Measurements from ENCODE around the gene LMOD3.

LMOD3 gene

DNA sequence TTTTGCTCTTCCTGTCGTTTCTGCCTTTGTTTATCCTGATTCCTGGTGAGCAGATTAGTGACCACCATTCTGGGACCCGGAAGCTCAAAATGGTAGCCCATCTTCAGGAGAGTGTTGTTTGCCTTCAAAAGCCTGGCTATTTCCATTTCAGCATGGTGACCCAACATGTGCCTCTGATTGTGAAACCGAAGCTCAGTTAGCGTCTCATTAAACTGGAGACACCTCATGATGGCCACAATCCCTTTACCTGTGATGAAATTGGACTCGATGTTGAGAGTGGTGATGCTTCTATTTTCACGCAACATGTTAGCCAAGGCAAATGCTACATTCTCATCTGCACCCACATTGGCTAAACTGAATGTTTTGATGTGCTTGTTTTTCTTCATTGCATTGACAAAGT, 3.3 kb downstream of the LMOD3 start:
- Mint-ChIP-seq H3K27ac (no peak overlapping the region), H3K9me3 (no peaks in the 10 kb centered on the region), H3K4me3 (no peak overlapping the region), H3K27me3 (no peaks in the 10 kb centered on the region), H3K36me3 (ENCODE audit: insufficient read depth) (no peaks in the 10 kb centered on the region), H3K4me1 (ENCODE audit: low read depth in 2 of 2) (no peaks in the 10 kb centered on the region)
- ATAC-seq (replicated peaks): no peak
- DNase-seq: no peak

DNA sequence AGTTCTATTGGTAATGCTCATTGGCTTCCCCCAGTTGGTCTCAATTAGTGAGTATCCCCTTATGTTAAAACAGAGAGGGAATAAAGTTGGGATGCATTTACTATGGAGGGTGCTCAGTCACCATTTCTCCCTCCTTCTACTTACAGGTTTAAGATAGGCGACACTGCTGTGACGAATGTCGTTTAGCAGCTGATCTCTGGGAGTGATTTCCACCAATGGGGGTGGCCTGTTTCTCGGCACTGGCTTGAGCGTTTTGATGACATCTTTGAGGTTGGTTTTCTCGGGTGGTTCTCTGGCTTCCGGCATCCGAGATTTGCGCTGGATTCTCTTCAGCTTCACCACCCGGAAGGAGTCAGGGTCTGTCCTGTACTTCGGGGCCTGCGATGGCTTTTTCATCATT, 3.8 kb downstream of the LMOD3 start:
- DNase-seq (no peak), ATAC-seq (replicated peaks) (no peak)
- Mint-ChIP-seq H3K9me3 (no peaks in the 10 kb centered on the region), H3K27me3 (no peaks in the 10 kb centered on the region), H3K36me3 (ENCODE audit: insufficient read depth) (no peaks in the 10 kb centered on the region), H3K27ac (no peak overlapping the region), H3K4me3 (no peak overlapping the region), H3K4me1 (ENCODE audit: low read depth in 2 of 2) (peaks cover 0 to 3% of the 10 kb centered on the region in 2 donors)

DNA sequence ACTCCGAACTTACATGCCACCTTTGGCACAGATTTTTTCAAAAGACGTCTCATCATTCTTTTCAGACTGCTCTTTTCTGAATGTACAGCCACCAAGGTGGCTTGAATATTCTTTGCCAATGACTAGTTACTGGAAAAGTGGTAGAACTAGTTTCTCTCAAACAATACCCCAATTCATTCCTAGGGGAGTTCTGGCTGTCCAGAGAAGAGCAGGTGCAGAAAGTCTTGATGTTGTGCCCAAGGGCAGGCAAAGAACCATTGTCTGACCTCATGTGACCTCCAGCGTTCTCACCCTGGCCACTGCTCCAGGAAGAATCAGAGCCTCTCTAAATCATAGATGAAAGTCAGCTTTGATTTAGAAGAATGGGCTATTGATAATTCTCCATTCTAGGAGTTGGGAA, 5.5 kb downstream of the LMOD3 start:
- Mint-ChIP-seq H3K27me3 (no peaks in the 10 kb centered on the region), H3K4me3 (no peak overlapping the region), H3K27ac (no peak overlapping the region), H3K4me1 (ENCODE audit: low read depth in 2 of 2) (peaks cover 0 to 8% of the 10 kb centered on the region in 2 donors), H3K9me3 (no peaks in the 10 kb centered on the region), H3K36me3 (ENCODE audit: insufficient read depth) (no peaks in the 10 kb centered on the region)
- DNase-seq (no peak), ATAC-seq (replicated peaks) (no peak)

DNA sequence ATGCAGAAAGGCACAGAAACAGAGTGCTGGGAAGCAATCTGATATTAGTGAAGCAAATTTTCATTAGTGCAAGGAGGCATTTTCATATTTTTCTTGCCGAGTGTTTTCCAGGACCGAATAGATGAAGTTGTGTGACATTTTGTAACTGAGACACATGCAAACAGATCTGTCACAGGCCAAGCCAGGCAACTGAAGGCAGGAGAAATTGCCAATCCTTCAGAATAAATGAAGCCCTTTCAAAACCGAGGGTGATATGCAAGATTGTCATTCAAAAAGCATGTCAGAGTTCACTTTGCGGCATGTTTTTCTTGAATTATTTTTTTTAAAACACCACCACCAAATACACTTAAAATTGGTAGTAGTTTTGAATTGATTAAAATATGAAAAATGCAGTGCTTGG, 6.2 kb downstream of the LMOD3 start:
- Mint-ChIP-seq H3K27ac (no peak overlapping the region), H3K36me3 (ENCODE audit: insufficient read depth) (no peaks in the 10 kb centered on the region), H3K4me1 (ENCODE audit: low read depth in 2 of 2) (peaks cover 0 to 8% of the 10 kb centered on the region in 2 donors), H3K27me3 (no peaks in the 10 kb centered on the region), H3K4me3 (no peak overlapping the region), H3K9me3 (no peaks in the 10 kb centered on the region)
- ATAC-seq (replicated peaks) (no peak), DNase-seq (no peak)

DNA sequence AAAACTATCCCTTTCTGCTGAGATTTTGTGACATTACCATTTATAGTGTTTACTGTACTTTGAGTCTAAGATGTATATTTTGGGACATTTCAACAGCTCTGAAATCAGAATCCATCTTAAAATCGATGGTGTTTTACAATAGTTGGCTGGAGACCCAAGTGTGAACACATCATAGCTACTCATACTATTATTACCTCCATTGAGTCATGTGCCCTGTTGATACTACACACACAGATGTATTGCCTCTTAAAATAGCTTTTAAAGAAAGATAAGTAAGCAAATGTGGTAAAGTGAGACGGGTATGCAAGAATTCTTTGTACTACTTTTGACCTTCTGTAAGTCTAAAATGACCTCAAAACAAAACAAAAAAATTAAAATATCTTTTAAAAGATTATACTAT, 6.7 kb downstream of the LMOD3 start:
- Mint-ChIP-seq H3K27ac (no peak overlapping the region), H3K27me3 (no peaks in the 10 kb centered on the region), H3K9me3 (no peaks in the 10 kb centered on the region), H3K36me3 (ENCODE audit: insufficient read depth) (no peaks in the 10 kb centered on the region), H3K4me3 (no peak overlapping the region), H3K4me1 (ENCODE audit: low read depth in 2 of 2) (peaks cover 0 to 8% of the 10 kb centered on the region in 2 donors)
- DNase-seq: no peak
- no peak for ATAC-seq (replicated peaks)

DNA sequence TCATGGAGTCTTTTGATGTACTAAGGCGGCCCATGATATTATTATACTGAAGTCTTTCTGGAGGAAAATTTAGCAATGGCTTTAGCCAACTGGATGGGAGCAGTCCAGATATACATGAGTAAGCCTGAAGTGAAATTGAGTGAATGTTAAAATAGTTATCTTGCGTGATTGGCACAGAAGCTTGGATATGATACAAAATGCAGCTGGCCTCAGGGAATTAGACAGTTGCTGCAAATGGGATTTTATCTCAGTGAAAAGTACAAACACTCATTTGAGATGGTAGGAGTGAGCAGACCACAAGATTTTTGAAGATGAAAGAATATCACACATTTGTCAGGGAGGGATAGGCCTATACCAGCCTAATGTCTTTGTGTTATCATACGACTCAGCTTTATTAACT, 8.9 kb downstream of the LMOD3 start:
- ATAC-seq (replicated peaks) (no peak), DNase-seq (no peak)
- Mint-ChIP-seq H3K4me3 (no peak overlapping the region), H3K36me3 (ENCODE audit: insufficient read depth) (no peaks in the 10 kb centered on the region), H3K27me3 (no peaks in the 10 kb centered on the region), H3K4me1 (ENCODE audit: low read depth in 2 of 2) (peaks cover 0 to 8% of the 10 kb centered on the region in 2 donors), H3K9me3 (no peaks in the 10 kb centered on the region), H3K27ac (no peak overlapping the region)

DNA sequence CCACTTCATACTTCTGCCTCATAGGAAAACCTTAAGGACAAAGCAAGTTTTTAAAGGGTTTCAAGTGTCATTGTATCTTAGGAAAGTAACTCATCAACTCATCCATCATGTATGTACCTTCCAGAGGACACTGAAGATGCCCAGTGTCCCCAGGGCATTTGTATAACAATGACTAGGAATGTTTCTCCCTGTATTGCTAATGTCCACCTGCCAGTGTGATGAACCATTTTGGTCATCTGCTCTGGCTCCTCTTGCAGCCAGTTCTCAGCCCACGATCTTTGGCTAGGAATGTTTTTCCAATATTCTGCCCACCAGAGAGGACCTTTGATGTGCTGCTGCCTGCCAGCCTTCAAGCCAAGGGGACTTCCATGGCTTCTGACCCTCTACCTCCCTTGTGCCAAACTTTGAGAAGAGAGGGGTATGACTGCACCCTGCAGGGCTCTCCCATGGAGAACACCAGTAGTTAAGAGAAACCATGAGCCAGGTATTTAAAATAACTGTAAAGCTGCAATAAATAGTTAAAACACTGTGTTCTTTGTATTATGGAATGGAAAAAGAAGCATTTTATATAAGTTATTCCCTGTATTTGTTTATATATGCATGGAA, 11.4 kb downstream of the LMOD3 start:
- no peak for DNase-seq
- Mint-ChIP-seq H3K36me3 (ENCODE audit: insufficient read depth) (peaks cover 5% of the 10 kb centered on the region), H3K27me3 (no peaks in the 10 kb centered on the region), H3K4me3 (no peak overlapping the region), H3K9me3 (no peaks in the 10 kb centered on the region), H3K27ac (no peak overlapping the region), H3K4me1 (ENCODE audit: low read depth in 2 of 2) (peaks cover 0 to 13% of the 10 kb centered on the region in 2 donors)
- ATAC-seq (replicated peaks): no peak

DNA sequence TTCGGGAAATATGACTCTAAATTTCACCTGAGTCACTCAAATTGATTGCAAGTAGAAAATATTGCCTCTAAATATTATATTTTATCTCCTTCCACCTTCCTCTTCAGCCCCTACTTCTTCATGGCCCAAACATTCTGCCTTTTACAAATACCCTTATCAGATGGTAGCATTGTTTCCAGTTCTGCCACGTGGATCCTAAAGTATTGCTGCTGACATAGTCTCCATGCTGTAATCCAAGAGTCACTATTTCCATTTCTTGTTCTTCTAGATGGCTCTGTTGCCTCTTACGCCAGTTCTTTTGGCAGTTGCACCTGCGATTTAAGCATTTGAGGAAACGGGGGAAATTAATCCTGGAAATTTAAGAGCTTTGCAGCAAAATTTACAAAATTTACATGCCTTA, 13.6 kb downstream of the LMOD3 start:
- Mint-ChIP-seq H3K27ac (no peak overlapping the region), H3K36me3 (ENCODE audit: insufficient read depth) (peaks cover 27% of the 10 kb centered on the region), H3K9me3 (no peaks in the 10 kb centered on the region), H3K4me1 (ENCODE audit: low read depth in 2 of 2) (peaks cover 4 to 20% of the 10 kb centered on the region in 2 donors), H3K27me3 (no peaks in the 10 kb centered on the region), H3K4me3 (no peak overlapping the region)
- ATAC-seq (replicated peaks) (no peak), DNase-seq (no peak)

DNA sequence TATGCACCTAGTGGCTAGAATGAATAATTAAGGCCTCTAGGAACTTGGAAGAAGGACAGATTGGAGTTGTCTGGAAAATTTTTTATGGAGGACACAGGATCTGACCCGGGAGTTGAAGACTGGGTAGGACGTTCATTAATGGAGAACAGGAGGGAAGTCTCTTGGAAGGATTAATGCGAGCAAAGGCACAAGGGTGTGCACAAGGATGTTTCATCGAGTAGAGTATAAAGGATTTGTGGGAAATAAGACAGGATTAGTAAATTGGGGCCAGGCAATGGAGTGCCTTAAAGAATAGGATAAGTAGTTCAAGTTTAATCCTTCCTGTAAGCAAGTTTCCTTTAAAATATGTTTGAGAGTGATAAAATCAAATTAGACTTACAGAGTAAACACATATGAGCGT, 14.6 kb downstream of the LMOD3 start:
- Mint-ChIP-seq H3K4me3 (no peak overlapping the region), H3K4me1 (ENCODE audit: low read depth in 2 of 2) (peaks cover 8 to 17% of the 10 kb centered on the region in 2 donors), H3K27me3 (no peaks in the 10 kb centered on the region), H3K36me3 (ENCODE audit: insufficient read depth) (peaks cover 36% of the 10 kb centered on the region), H3K9me3 (no peaks in the 10 kb centered on the region), H3K27ac (peak overlapping the region; percentile 3 to 13)
- DNase-seq (no peak), ATAC-seq (replicated peaks) (no peak)

DNA sequence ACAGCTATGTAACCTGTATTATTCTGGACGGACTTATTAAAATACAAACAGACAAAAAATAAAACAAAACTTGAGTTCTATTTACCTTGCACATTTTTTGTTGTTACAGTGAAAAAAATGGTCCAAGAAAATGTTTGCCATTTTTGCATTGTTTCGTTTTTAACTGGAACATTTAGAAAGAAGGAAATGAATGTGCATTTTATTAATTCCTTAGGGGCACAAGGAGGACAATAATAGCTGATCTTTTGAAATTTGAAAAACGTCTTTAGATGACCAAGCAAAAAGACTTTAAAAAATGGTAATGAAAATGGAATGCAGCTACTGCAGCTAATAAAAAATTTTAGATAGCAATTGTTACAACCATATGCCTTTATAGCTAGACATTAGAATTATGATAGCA, 17.1 kb downstream of the LMOD3 start:
- peaks cover 54% of the 10 kb centered on the region for H3K36me3 Mint-ChIP-seq (ENCODE audit: insufficient read depth)

DNA sequence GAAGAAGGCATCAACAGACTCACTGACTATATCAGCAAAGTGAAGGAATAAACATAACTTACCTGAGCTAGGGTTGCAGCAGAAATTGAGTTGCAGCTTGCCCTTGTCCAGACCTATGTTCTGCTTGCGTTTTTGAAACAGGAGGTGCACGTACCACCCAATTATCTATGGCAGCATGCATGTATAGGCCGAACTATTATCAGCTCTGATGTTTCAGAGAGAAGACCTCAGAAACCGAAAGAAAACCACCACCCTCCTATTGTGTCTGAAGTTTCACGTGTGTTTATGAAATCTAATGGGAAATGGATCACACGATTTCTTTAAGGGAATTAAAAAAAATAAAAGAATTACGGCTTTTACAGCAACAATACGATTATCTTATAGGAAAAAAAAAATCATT, 17.8 kb downstream of the LMOD3 start:
- H3K4me1 Mint-ChIP-seq (ENCODE audit: low read depth in 2 of 2): peaks cover 20 to 35% of the 10 kb centered on the region in 2 donors
- DNase-seq: no peak
- H3K36me3 Mint-ChIP-seq (ENCODE audit: insufficient read depth): peaks cover 58% of the 10 kb centered on the region

More for the DNA sequence above, 17.1 kb downstream of the LMOD3 start:
- H3K27me3 Mint-ChIP-seq: no peaks in the 10 kb centered on the region
- H3K4me3 Mint-ChIP-seq: no peak overlapping the region
- no peaks in the 10 kb centered on the region for H3K9me3 Mint-ChIP-seq
- H3K27ac Mint-ChIP-seq: no peak overlapping the region
- no peak for DNase-seq
- peaks cover 13 to 27% of the 10 kb centered on the region in 2 donors for H3K4me1 Mint-ChIP-seq (ENCODE audit: low read depth in 2 of 2)
- ATAC-seq (replicated peaks): no peak

DNA sequence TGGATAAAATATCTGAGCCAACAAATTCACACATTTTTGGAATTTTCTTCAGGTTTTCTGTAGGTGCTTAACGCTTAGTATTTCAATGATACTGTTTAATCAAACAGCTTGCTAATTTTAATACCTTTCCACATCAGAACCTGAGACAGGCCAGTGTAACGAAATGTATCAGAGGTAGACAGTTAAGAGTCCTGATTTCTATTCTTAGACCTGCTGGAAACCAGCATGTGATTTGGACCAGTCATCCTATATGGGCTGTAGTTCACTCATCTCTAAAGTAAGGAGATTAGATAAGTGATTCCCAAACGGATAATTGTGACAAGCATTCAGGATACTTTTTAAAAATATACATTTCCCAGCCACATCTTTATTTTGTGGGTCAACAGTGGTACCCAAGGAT, 19.3 kb downstream of the LMOD3 start:
- H3K9me3 Mint-ChIP-seq: no peaks in the 10 kb centered on the region
- ATAC-seq (replicated peaks): no peak
- peak overlapping the region; percentile 63 to 86 for H3K27ac Mint-ChIP-seq
- no peak overlapping the region for H3K4me3 Mint-ChIP-seq
- H3K4me1 Mint-ChIP-seq (ENCODE audit: low read depth in 2 of 2): peaks cover 26 to 44% of the 10 kb centered on the region in 2 donors
- DNase-seq: no peak
- peaks cover 68% of the 10 kb centered on the region for H3K36me3 Mint-ChIP-seq (ENCODE audit: insufficient read depth)
- H3K27me3 Mint-ChIP-seq: no peaks in the 10 kb centered on the region

More for the DNA sequence above, 17.8 kb downstream of the LMOD3 start:
- Mint-ChIP-seq H3K27me3 (no peaks in the 10 kb centered on the region), H3K27ac (no peak overlapping the region), H3K4me3 (no peak overlapping the region), H3K9me3 (no peaks in the 10 kb centered on the region)
- no peak for ATAC-seq (replicated peaks)

DNA sequence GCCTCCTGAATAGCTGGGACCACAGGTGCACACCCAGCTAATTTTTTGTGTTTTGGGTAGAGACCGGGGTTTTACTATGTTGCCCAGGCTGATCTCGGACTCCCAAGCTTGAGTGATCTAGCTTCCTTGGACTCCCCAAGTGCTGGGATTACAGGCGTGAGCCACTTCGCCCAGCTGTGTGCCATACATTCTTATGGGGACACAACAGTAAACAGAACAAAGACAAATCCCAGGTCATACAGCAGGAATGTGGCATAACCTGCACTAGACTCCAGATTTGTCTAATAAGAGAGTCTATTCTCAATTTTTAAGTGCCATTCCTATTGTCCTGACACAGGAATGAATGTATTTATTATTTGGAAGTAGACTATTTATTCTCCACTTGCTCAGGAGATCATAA, 20.0 kb downstream of the LMOD3 start:
- no peak for ATAC-seq (replicated peaks)
- no peak for DNase-seq
- no peak overlapping the region for H3K4me3 Mint-ChIP-seq
- H3K36me3 Mint-ChIP-seq (ENCODE audit: insufficient read depth): peaks cover 73% of the 10 kb centered on the region
- H3K9me3 Mint-ChIP-seq: no peaks in the 10 kb centered on the region
- peaks cover 30 to 44% of the 10 kb centered on the region in 2 donors for H3K4me1 Mint-ChIP-seq (ENCODE audit: low read depth in 2 of 2)
- H3K27me3 Mint-ChIP-seq: no peaks in the 10 kb centered on the region
- peak overlapping the region in 1 of 2 donors; percentile 86 for H3K27ac Mint-ChIP-seq

DNA sequence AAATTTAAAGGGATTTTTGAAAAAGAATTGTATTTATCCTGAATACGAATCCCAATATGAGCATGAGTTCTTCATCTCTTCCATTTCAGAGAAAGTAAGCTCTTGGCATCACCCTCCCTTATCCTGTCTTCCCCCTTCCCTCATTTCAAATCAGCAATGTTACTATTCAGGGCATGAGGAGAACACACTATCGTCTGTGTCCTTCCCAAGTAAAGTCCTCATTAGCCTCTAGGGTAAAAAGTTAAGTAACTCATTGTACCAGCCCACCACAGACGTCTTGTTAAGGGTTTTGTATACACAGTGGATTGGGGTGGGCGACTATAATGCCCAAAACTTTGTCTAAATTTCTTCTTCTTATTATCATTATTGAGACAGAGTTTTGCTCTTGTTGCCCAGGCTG, 22.8 kb downstream of the LMOD3 start:
- peaks cover 48 to 64% of the 10 kb centered on the region in 2 donors for H3K4me1 Mint-ChIP-seq (ENCODE audit: low read depth in 2 of 2)
- peaks cover 65% of the 10 kb centered on the region for H3K36me3 Mint-ChIP-seq (ENCODE audit: insufficient read depth)
- no peaks in the 10 kb centered on the region for H3K9me3 Mint-ChIP-seq
- DNase-seq (no peak), ATAC-seq (replicated peaks) (no peak)
- no peaks in the 10 kb centered on the region for H3K27me3 Mint-ChIP-seq
- H3K27ac Mint-ChIP-seq: peak overlapping the region; percentile 51 to 86
- peak overlapping the region in 1 of 2 donors; percentile 2 for H3K4me3 Mint-ChIP-seq
